NCI-H2196 (cell line): ENCODE data around the gene GPR139.

Source experiments
- DNase-seq: peaks from one replicate; lab custom pipeline; 2025; ENCODE audit not compliant: unreplicated experiment; lab: John Stamatoyannopoulos, UW

Gene GPR139

DNA sequence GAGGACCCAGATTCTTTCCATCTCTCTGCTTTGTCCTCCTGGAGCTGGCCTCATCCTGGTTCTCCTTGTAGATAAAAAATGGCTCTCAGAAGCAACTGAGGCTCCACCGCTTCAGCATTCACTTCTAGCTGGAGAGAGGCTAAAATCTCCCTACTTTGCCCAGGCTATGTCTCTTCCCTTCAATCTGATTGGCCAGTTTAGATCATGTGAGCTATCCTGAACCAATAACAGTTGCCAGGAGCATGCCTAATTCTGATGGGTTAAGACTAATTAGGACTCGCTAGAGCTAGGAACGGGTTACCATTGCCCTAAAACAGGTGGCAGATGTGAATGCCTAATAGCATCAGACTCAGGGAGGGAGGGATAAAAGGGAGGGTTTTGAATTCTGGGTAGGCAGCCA lies 89.6 kb downstream of the GPR139 start:
- no peak for DNase-seq
